Gastrocnemius medialis (tissue), 4 donors: Measurements from ENCODE around the gene NAV2.

Experiments
- CTCF ChIP-seq, 5 experiments: fragments of 450-650 bp in 3 of 5; fragments of 200-600 bp in 2 of 5; sonication (generic) in 2 of 5; IDR thresholded peaks in 4 of 5; conservative IDR thresholded peaks in 1 of 5; 1 replicate in 4 of 5; 2 replicates in 1 of 5; pipeline ENCODE4 v1.5.1; 2016 to 2019; ENCODE audit warnings: antibody characterized with exemption in 5 of 5, mild to moderate bottlenecking in 3 of 5, moderate library complexity in 3 of 5
- POLR2A ChIP-seq, 2 donors: fragments of 450-650 bp; IDR thresholded peaks; one replicate each; pipeline ENCODE4 v1.6.1; 2017; ENCODE audit warnings: antibody characterized with exemption in 2 of 2, mild to moderate bottlenecking in 2 of 2, moderate library complexity in 2 of 2

GRCh38 chr11:19689281-19690000 lies 23.2 kb upstream of the NAV2 start:
- no peak for TF ChIP-seq CTCF (IDR thresholded peaks at IDR 0.05 in 4 of 5, conservative IDR thresholded peaks at IDR 0.05 in 1 of 5)
- no peak for TF ChIP-seq POLR2A (IDR thresholded peaks at IDR 0.05)
